H9 (cell line): Measurements from ENCODE around the gene DCANP1. TPM values are rescaled to one million over a fixed set of nuclear protein-coding genes. Genes with fewer than 3 reads are reported as not detected.
A peak's percentile ranks its signal among the peaks of the same experiment; 100 is the strongest.

Source experiments
- DNase-seq: peaks from one replicate; pipeline ENCODE4 v3.0.0-alpha.2; 2017
- H2AFZ ChIP-seq: one replicate; pipeline ENCODE4 v1.6.1; 2013; ENCODE audit warnings: mild to moderate bottlenecking, low read length, control low read depth, moderate library complexity
- H2AK5ac ChIP-seq: 2 replicates; pipeline ENCODE4 v1.6.1; 2013; ENCODE audit warnings: low read length, control low read depth, mixed read lengths; ENCODE audit not compliant: insufficient read length
- H2BK120ac ChIP-seq: one replicate; pipeline ENCODE4 v1.6.1; 2013; ENCODE audit warnings: low read depth, mild to moderate bottlenecking, low read length, control low read depth, inconsistent platforms; ENCODE audit not compliant: poor library complexity, severe bottlenecking
- H2BK12ac ChIP-seq: 2 replicates; pipeline ENCODE4 v1.6.1; 2013; ENCODE audit warnings: low read length, control low read depth, mixed read lengths, low read depth; ENCODE audit not compliant: insufficient read length
- H2BK15ac ChIP-seq: 2 replicates; pipeline ENCODE4 v1.6.1; 2013; ENCODE audit warnings: low read depth, low read length, control low read depth
- H2BK20ac ChIP-seq: one replicate; pipeline ENCODE4 v1.6.1; 2013; ENCODE audit warnings: low read depth, mild to moderate bottlenecking, low read length, control low read depth, inconsistent platforms; ENCODE audit not compliant: poor library complexity, severe bottlenecking
- H2BK5ac ChIP-seq: 2 replicates; pipeline ENCODE4 v1.6.1; 2013; ENCODE audit warnings: low read length, control low read depth, mixed read lengths; ENCODE audit not compliant: insufficient read length
- H3K14ac ChIP-seq: 2 replicates; pipeline ENCODE4 v1.6.1; 2013; ENCODE audit warnings: low read length, control low read depth; ENCODE audit not compliant: insufficient read depth
- H3K18ac ChIP-seq: 2 replicates; pipeline ENCODE4 v1.6.1; 2013; ENCODE audit warnings: low read depth, mild to moderate bottlenecking, mixed read lengths, low read length, control low read depth; ENCODE audit not compliant: insufficient read length
- H3K23ac ChIP-seq: 2 replicates; pipeline ENCODE4 v1.6.1; 2013; ENCODE audit warnings: low read length, control low read depth, mixed read lengths, low read depth; ENCODE audit not compliant: insufficient read length
- H3K23me2 ChIP-seq: 2 replicates; pipeline ENCODE4 v1.6.1; 2013; ENCODE audit warnings: low read depth, mild to moderate bottlenecking, mixed read lengths, low read length, control low read depth; ENCODE audit not compliant: insufficient read length, poor library complexity, severe bottlenecking
- H3K27ac ChIP-seq: 2 replicates; pipeline ENCODE4 v1.5.1; 2013; ENCODE audit warnings: low read length, control low read depth, mixed read lengths, low read depth; ENCODE audit not compliant: insufficient read length
- H3K27me3 ChIP-seq: 2 replicates; pipeline ENCODE4 v1.6.1; 2013; ENCODE audit warnings: low read length, control low read depth, inconsistent platforms; ENCODE audit not compliant: insufficient read depth
- H3K4ac ChIP-seq: 2 replicates; pipeline ENCODE4 v1.6.1; 2013; ENCODE audit warnings: low read depth, mild to moderate bottlenecking, control low read depth, inconsistent platforms, low read length, moderate library complexity
- H3K4me1 ChIP-seq: 2 replicates; pipeline ENCODE4 v1.6.1; 2013; ENCODE audit warnings: low read length, control low read depth, inconsistent platforms; ENCODE audit not compliant: insufficient read depth
- H3K4me2 ChIP-seq: 2 replicates; pipeline ENCODE4 v1.6.1; 2013; ENCODE audit warnings: low read length, control low read depth, mixed read lengths; ENCODE audit not compliant: insufficient read length, insufficient read depth
- H3K56ac ChIP-seq: 2 replicates; pipeline ENCODE4 v1.6.1; 2013; ENCODE audit warnings: low read depth, mild to moderate bottlenecking, mixed read lengths, low read length, control low read depth; ENCODE audit not compliant: insufficient read length
- H3K79me1 ChIP-seq: 2 replicates; pipeline ENCODE4 v1.6.1; 2013; ENCODE audit warnings: low read depth, mild to moderate bottlenecking, moderate library complexity, low read length, control low read depth, inconsistent platforms; ENCODE audit not compliant: insufficient read depth, poor library complexity, severe bottlenecking
- H3K79me2 ChIP-seq: 2 replicates; pipeline ENCODE4 v1.6.1; 2013; ENCODE audit warnings: low read length, control low read depth, inconsistent platforms; ENCODE audit not compliant: insufficient read depth
- H3K9ac ChIP-seq: 2 replicates; pipeline ENCODE4 v1.6.1; 2013; ENCODE audit warnings: low read length, control low read depth, mixed read lengths; ENCODE audit not compliant: insufficient read length; ENCODE audit errors: extremely low read depth
- H3K9me3 ChIP-seq: one replicate; pipeline ENCODE4 v1.6.1; 2013; ENCODE audit warnings: low read depth, low read length, inconsistent platforms; ENCODE audit not compliant: control insufficient read depth
- H3T11ph ChIP-seq: one replicate; pipeline ENCODE4 v1.6.1; 2013; ENCODE audit warnings: mild to moderate bottlenecking, low read length, control low read depth, inconsistent platforms
- H4K20me1 ChIP-seq: one replicate; pipeline ENCODE4 v1.6.1; 2013; ENCODE audit not compliant: control insufficient read depth, insufficient read length, insufficient read depth
- H4K5ac ChIP-seq: 2 replicates; pipeline ENCODE4 v1.6.1; 2013; ENCODE audit warnings: low read depth, mild to moderate bottlenecking, mixed read lengths, low read length, control low read depth; ENCODE audit not compliant: insufficient read length
- H4K8ac ChIP-seq: replicated peaks from 2 replicates; pipeline ENCODE4 v1.6.1; 2013; ENCODE audit warnings: low read length, control low read depth, mixed read lengths, low read depth; ENCODE audit not compliant: insufficient read length
- H4K91ac ChIP-seq: 2 replicates; pipeline ENCODE4 v1.6.1; 2013; ENCODE audit warnings: low read depth, mild to moderate bottlenecking, moderate library complexity, mixed read lengths, low read length, control low read depth; ENCODE audit not compliant: insufficient read length
- H3K27ac Mint-ChIP-seq, 3 experiments: 2 replicates in 2 of 3; 3 replicates in 1 of 3; pipeline ENCODE4 v1.8.0; 2020 to 2021; ENCODE audit warnings: mixed read lengths in 3 of 3, mild to moderate bottlenecking in 1 of 3, moderate library complexity in 1 of 3
- H3K27me3 Mint-ChIP-seq: 2 replicates; pipeline ENCODE4 v1.8.0; 2021; ENCODE audit warnings: low read depth, mild to moderate bottlenecking, moderate library complexity, mixed read lengths
- H3K36me3 Mint-ChIP-seq, 3 experiments: 2 replicates in 2 of 3; 3 replicates in 1 of 3; pipeline ENCODE4 v1.8.0; 2020 to 2021; ENCODE audit warnings: low read depth in 3 of 3, mixed read lengths in 3 of 3; ENCODE audit not compliant: insufficient read depth in 1 of 3
- H3K4me1 Mint-ChIP-seq, 2 experiments: 2 replicates each; pipeline ENCODE4 v1.8.0; 2020; ENCODE audit warnings: mixed read lengths in 2 of 2
- H3K4me3 Mint-ChIP-seq, 2 experiments: 2 replicates in 1 of 2; 3 replicates in 1 of 2; pipeline ENCODE4 v1.8.0; 2020 to 2021; ENCODE audit warnings: mild to moderate bottlenecking in 2 of 2, mixed read lengths in 2 of 2, moderate library complexity in 1 of 2
- H3K9me3 Mint-ChIP-seq, 2 experiments: 2 replicates in 1 of 2; 3 replicates in 1 of 2; pipeline ENCODE4 v1.8.0; 2020; ENCODE audit warnings: mild to moderate bottlenecking in 2 of 2, mixed read lengths in 2 of 2, moderate library complexity in 1 of 2
- WGBS: extraction: QIAGEN DNeasy Blood & Tissue Kit; methylation state at CpG from one replicate; pipeline ENCODE4 v1.1.7; 2013; ENCODE audit warnings: missing lambda C conversion rate, low lambda C conversion rate, mixed read lengths; ENCODE audit not compliant: insufficient read length; ENCODE audit errors: extremely low coverage; 5-methylcytosine and 5-hydroxymethylcytosine counted together
- total RNA-seq: library from RNA; stranded (reverse); gene quantifications from 2 replicates; pipeline ENCODE4 v1.2.1, GENCODE V29; 2021
- TF ChIP-seq, protein P1 (sequence below): fragments of 200-600 bp; sonication (generic); conservative IDR thresholded peaks from 3 replicates; pipeline ENCODE4 v1.8.0; 2021; ENCODE audit warnings: antibody characterized with exemption, mild to moderate bottlenecking

Gene DCANP1
- total RNA-seq, 1 experiment from 2014 or later = not detected

DNA sequence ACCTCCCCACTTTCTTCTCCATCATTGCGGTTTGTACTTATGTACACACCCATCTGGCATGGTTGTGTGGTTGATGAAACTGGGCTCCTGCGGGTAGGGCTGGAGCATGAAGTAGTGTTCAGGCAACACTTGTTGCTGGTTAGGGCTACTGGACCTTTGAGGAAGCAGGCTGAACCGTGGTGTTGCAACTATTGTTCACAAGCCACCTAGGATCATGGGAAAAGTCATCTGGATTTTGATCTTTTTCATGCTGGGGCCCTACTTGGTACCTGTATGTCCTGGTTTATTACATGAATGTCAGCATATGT is 45.1 kb upstream of the DCANP1 start:
- no peak overlapping the region for H3K18ac ChIP-seq
- no peak overlapping the region for H3K9ac ChIP-seq
- no peak overlapping the region for H3K27ac ChIP-seq
- peaks cover 24% of the 10 kb centered on the region for H3K23me2 ChIP-seq
- DNase-seq = no peak
- 0 out of 7 replicates have a peak, but pooled peaks cover 0 to 2% (median 0%) of the 10 kb centered on the region in 3 experiments for H3K36me3 Mint-ChIP-seq
- no peak overlapping the region for H2BK12ac ChIP-seq
- no peak overlapping the region for H2BK15ac ChIP-seq
- H4K5ac ChIP-seq = no peak overlapping the region
- no peaks in the 10 kb centered on the region for H3K27me3 Mint-ChIP-seq
- H2AK5ac ChIP-seq = no peak overlapping the region
- peaks cover 84% of the 10 kb centered on the region for H3K27me3 ChIP-seq
- peaks cover 43 to 53% of the 10 kb centered on the region in 2 experiments for H3K4me1 Mint-ChIP-seq
- no peak overlapping the region for H4K8ac ChIP-seq
- H3T11ph ChIP-seq = no peak overlapping the region
- no peak overlapping the region for H2AFZ ChIP-seq
- H2BK20ac ChIP-seq = no peak overlapping the region
- H3K9me3 Mint-ChIP-seq = peaks cover 2 to 11% of the 10 kb centered on the region in 2 experiments; a peak in 2 of 5 replicates
- no peak overlapping the region for H3K23ac ChIP-seq
- H3K4me2 ChIP-seq = no peak overlapping the region
- H3K27ac Mint-ChIP-seq = no peak overlapping the region
- H3K4me3 Mint-ChIP-seq = peak overlapping the region in 1 of 2 experiments; percentile 70; a peak in 1 of 5 replicates
- no peaks in the 10 kb centered on the region for H3K79me2 ChIP-seq
- H3K56ac ChIP-seq = no peak overlapping the region
- H3K4ac ChIP-seq = no peak overlapping the region
- H3K4me1 ChIP-seq = peaks cover 2% of the 10 kb centered on the region; the same call in 1 of the 2 replicates
- no peaks in the 10 kb centered on the region for H4K20me1 ChIP-seq
- no peaks in the 10 kb centered on the region for H3K9me3 ChIP-seq
- no peak overlapping the region for H3K14ac ChIP-seq
- WGBS = no CpG with 5 or more reads among the region's 3 CpGs
- TF ChIP-seq, protein P1, sequence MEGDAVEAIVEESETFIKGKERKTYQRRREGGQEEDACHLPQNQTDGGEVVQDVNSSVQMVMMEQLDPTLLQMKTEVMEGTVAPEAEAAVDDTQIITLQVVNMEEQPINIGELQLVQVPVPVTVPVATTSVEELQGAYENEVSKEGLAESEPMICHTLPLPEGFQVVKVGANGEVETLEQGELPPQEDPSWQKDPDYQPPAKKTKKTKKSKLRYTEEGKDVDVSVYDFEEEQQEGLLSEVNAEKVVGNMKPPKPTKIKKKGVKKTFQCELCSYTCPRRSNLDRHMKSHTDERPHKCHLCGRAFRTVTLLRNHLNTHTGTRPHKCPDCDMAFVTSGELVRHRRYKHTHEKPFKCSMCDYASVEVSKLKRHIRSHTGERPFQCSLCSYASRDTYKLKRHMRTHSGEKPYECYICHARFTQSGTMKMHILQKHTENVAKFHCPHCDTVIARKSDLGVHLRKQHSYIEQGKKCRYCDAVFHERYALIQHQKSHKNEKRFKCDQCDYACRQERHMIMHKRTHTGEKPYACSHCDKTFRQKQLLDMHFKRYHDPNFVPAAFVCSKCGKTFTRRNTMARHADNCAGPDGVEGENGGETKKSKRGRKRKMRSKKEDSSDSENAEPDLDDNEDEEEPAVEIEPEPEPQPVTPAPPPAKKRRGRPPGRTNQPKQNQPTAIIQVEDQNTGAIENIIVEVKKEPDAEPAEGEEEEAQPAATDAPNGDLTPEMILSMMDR = no peak
- no peak overlapping the region for H4K91ac ChIP-seq
- no peak overlapping the region for H2BK5ac ChIP-seq
- H3K79me1 ChIP-seq = no peaks in the 10 kb centered on the region
- H2BK120ac ChIP-seq = no peak overlapping the region
